HepG2 (cell line): ENCODE measurements around the gene CDKN1C. TPM values are rescaled to one million over a fixed set of nuclear protein-coding genes. Genes with fewer than 3 reads are reported as not detected.
A peak's percentile ranks its signal among the peaks of the same experiment; 100 is the strongest.

Source experiments
- FLYWCH1 ChIP-seq: sonication (generic); formaldehyde crosslinking; IDR thresholded peaks from 2 replicates; pipeline ENCODE4 v1.8.1; 2023; ENCODE audit warnings: mild to moderate bottlenecking, missing genetic modification reagents
- GATAD1 ChIP-seq: IDR thresholded peaks from 2 replicates; pipeline ENCODE4 v1.6.1; 2016; ENCODE audit warnings: missing genetic modification reagents, missing compliant biosample characterization
- HDAC1 ChIP-seq: sonication (generic); formaldehyde crosslinking; IDR thresholded peaks from 2 replicates; pipeline ENCODE4 v1.5.1; 2020; ENCODE audit warnings: mild to moderate bottlenecking, missing genetic modification reagents
- HES4 ChIP-seq: sonication (generic); formaldehyde crosslinking; IDR thresholded peaks from 2 replicates; pipeline ENCODE4 v1.9.0; 2021; ENCODE audit warnings: mild to moderate bottlenecking, missing genetic modification reagents, borderline replicate concordance
- HNRNPL ChIP-seq: fragments of 200-400 bp; formaldehyde crosslinking; IDR thresholded peaks from 2 replicates; pipeline ENCODE4 v1.6.1; 2017; ENCODE audit warnings: mild to moderate bottlenecking, low read depth, low read length
- PATZ1 ChIP-seq: sonication (generic); formaldehyde crosslinking; IDR thresholded peaks from 2 replicates; pipeline ENCODE4 v1.4.0; 2020; ENCODE audit warnings: missing genetic modification reagents
- PHF8 ChIP-seq: sonication (generic); formaldehyde crosslinking; IDR thresholded peaks from 2 replicates; pipeline ENCODE4 v1.5.0; 2020; ENCODE audit warnings: missing genetic modification reagents
- SALL1 ChIP-seq: sonication (generic); formaldehyde crosslinking; IDR thresholded peaks from 2 replicates; pipeline ENCODE4 v1.8.0; 2022; ENCODE audit warnings: mild to moderate bottlenecking, missing genetic modification reagents
- SMAD1 ChIP-seq: sonication (generic); formaldehyde crosslinking; IDR thresholded peaks from 2 replicates; pipeline ENCODE4 v1.4.0; 2020; ENCODE audit warnings: missing genetic modification reagents, low read depth, mild to moderate bottlenecking, borderline replicate concordance
- SSRP1 ChIP-seq: IDR thresholded peaks from 2 replicates; pipeline ENCODE4 v1.6.1; 2016; ENCODE audit warnings: control low read depth
- STAT5B ChIP-seq: sonication (generic); formaldehyde crosslinking; IDR thresholded peaks from 2 replicates; pipeline ENCODE4 v1.4.0; 2020; ENCODE audit warnings: missing genetic modification reagents
- TFAP4 ChIP-seq: sonication (generic); IDR thresholded peaks from 2 replicates; pipeline ENCODE4 v1.6.1; 2016; ENCODE audit warnings: low read depth, borderline replicate concordance
- USF2 ChIP-seq, 2 experiments: sonication (generic) in 1 of 2; formaldehyde crosslinking in 1 of 2; IDR thresholded peaks; 2 replicates each; pipeline versions ENCODE4 v1.5.1 to v1.6.1; 2011 to 2020; ENCODE audit warnings: borderline replicate concordance in 1 of 2, low read depth in 1 of 2, low read length in 1 of 2, mild to moderate bottlenecking in 1 of 2, missing genetic modification reagents in 1 of 2, moderate library complexity in 1 of 2
- ZBTB25 ChIP-seq: IDR thresholded peaks from 2 replicates; pipeline ENCODE4 v1.6.1; 2018; ENCODE audit warnings: missing genetic modification reagents
- ZGPAT ChIP-seq: IDR thresholded peaks from 2 replicates; pipeline ENCODE4 v1.6.1; 2016; ENCODE audit warnings: mild to moderate bottlenecking
- ZNF101 ChIP-seq: sonication (generic); formaldehyde crosslinking; IDR thresholded peaks from 2 replicates; pipeline ENCODE4 v1.4.0; 2020; ENCODE audit warnings: mild to moderate bottlenecking, low read depth, missing genetic modification reagents, borderline replicate concordance
- ZNF292 ChIP-seq: sonication (generic); formaldehyde crosslinking; IDR thresholded peaks from 2 replicates; pipeline ENCODE4 v1.8.1; 2022; ENCODE audit warnings: mild to moderate bottlenecking, low read depth, missing genetic modification reagents, borderline replicate concordance
- ZNF350 ChIP-seq: sonication (generic); formaldehyde crosslinking; IDR thresholded peaks from 2 replicates; pipeline ENCODE4 v1.4.0; 2020; ENCODE audit warnings: mild to moderate bottlenecking, low read depth, missing genetic modification reagents, borderline replicate concordance
- ZNF567 ChIP-seq: sonication (generic); formaldehyde crosslinking; IDR thresholded peaks from 2 replicates; pipeline ENCODE4 v1.8.1; 2023; ENCODE audit warnings: mild to moderate bottlenecking, missing genetic modification reagents, borderline replicate concordance
- ZNF841 ChIP-seq: sonication (generic); formaldehyde crosslinking; IDR thresholded peaks from 2 replicates; pipeline ENCODE4 v1.8.1; 2023; ENCODE audit warnings: missing genetic modification reagents, borderline replicate concordance
- ZSCAN29 ChIP-seq: sonication (generic); formaldehyde crosslinking; conservative IDR thresholded peaks from 2 replicates; pipeline ENCODE4 v1.4.0; 2020; ENCODE audit warnings: mild to moderate bottlenecking, missing genetic modification reagents
- polyA plus RNA-seq, 8 experiments: library from polyadenylated mRNA; depleted of rRNA in 3 of 8; stranded (reverse) in 7 of 8; unstranded in 1 of 8; fragments of >200 nt; fragmentation: Illumina TruSeq in 4 of 8; extraction: Trizol in 4 of 8; gene quantifications; 2 replicates each; pipeline versions ENCODE4 v1.2.1 to v1.2.3, GENCODE V29; 2011 to 2016; ENCODE audit warnings: low read depth in 4 of 8, missing spikeins in 1 of 8, mixed read lengths in 1 of 8; ENCODE audit not compliant: insufficient read depth in 1 of 8
- total RNA-seq, 5 experiments: library from RNA; depleted of rRNA; stranded (reverse); fragments of >200 nt; fragmentation: Illumina TruSeq; extraction: Trizol; gene quantifications; 2 replicates each; pipeline ENCODE4 v1.2.3, GENCODE V29; 2016; ENCODE audit warnings: low read depth in 1 of 5

Gene CDKN1C
- total and polyA plus RNA-seq, 2 of the 13 experiments (the other 11 are each of a cell fraction or from before 2014, with no cell fraction given) = not detected

GRCh38 chr11:2930704-2931419 lies 45.3 kb upstream of the CDKN1C start (continued):
- TF ChIP-seq ZBTB25 (CRISPR knock-in tag) (0 out of 2 replicates have a peak, but pooled peaks have one; percentile 45), TFAP4 (peak; percentile 63; the same call in 1 of the 2 replicates), ZGPAT (CRISPR knock-in tag) (peak; percentile 55; the same call in 1 of the 2 replicates), SALL1 (CRISPR knock-in tag) (peak; percentile 56), STAT5B (CRISPR knock-in tag) (no peak), PHF8 (CRISPR knock-in tag) (no peak), ZNF101 (CRISPR knock-in tag) (no peak), SSRP1 (CRISPR knock-in tag) (peak; percentile 36; the same call in 1 of the 2 replicates), ZSCAN29 (CRISPR knock-in tag) (no peak), FLYWCH1 (CRISPR knock-in tag) (no peak), HNRNPL (peak; percentile 99), ZNF350 (CRISPR knock-in tag) (peak; percentile 30; the same call in 1 of the 2 replicates), USF2 (IDR thresholded peaks at IDR 0.05; ENCODE audit: low read depth, low read length) (no peak), USF2 (CRISPR knock-in tag; IDR thresholded peaks at IDR 0.05; ENCODE audit: borderline replicate concordance) (no peak), ZNF292 (CRISPR knock-in tag) (no peak), HDAC1 (CRISPR knock-in tag) (0 out of 2 replicates have a peak, but pooled peaks have one; percentile 21), PATZ1 (CRISPR knock-in tag) (peak; percentile 42; the same call in 1 of the 2 replicates), HES4 (CRISPR knock-in tag) (no peak), ZNF841 (CRISPR knock-in tag) (no peak), ZNF567 (CRISPR knock-in tag) (peak; percentile 75; the same call in 1 of the 2 replicates), GATAD1 (CRISPR knock-in tag) (peak; percentile 51), SMAD1 (CRISPR knock-in tag) (0 out of 2 replicates have a peak, but pooled peaks have one; percentile 59)
